T-helper 1 cell (primary cell): ENCODE measurements around the gene OSTC.
"Not testable (repeated sequence)": the region's sequence is repeated elsewhere in the genome, so short reads cannot be mapped to it uniquely, and the experiment has no call there.

Experiments used
- DNase-seq, 5 donors: peaks; one replicate each; pipeline ENCODE4 v3.0.0-alpha.2; 2012 to 2020

The OSTC gene

GRCh38 chr4:108649863-108650211 is 562 bp upstream of the OSTC start:
- no peak for DNase-seq

GRCh38 chr4:108651014-108651791 is 804 bp downstream of the OSTC start:
- peak in 1 of 5 donors; percentile 2 for DNase-seq

GRCh38 chr4:108662629-108663028 is 12.2 kb downstream of the OSTC start:
- no peak for DNase-seq

GRCh38 chr4:108674356-108674977 is 24.1 kb downstream of the OSTC start:
- no peak for DNase-seq

GRCh38 chr4:108681321-108681809 is 31.0 kb downstream of the OSTC start:
- no peak for DNase-seq

GRCh38 chr4:108683479-108683878 is 33.1 kb downstream of the OSTC start:
- peak in 1 of 5 donors; percentile 4 for DNase-seq

GRCh38 chr4:108685036-108685686 is 34.8 kb downstream of the OSTC start:
- DNase-seq: no peak

- no peak for DNase-seq
Observed at GRCh38 chr4:108690738-108691137, 40.3 kb downstream of the OSTC start.

GRCh38 chr4:108693211-108693610 is 42.8 kb downstream of the OSTC start:
- no peak for DNase-seq

- DNase-seq: no peak
Observed at GRCh38 chr4:108693819-108694218, 43.4 kb downstream of the OSTC start.

GRCh38 chr4:108694423-108694822 is 44.0 kb downstream of the OSTC start:
- DNase-seq: no peak

GRCh38 chr4:108695062-108695461 is 44.7 kb downstream of the OSTC start:
- no peak for DNase-seq

GRCh38 chr4:108696160-108696559 is 45.8 kb downstream of the OSTC start:
- DNase-seq: no peak

- no peak for DNase-seq
Observed at GRCh38 chr4:108700081-108700757, 49.8 kb downstream of the OSTC start.

- peak in 1 of 5 donors; percentile 11 for DNase-seq
Observed at GRCh38 chr4:108702960-108703359, 52.6 kb downstream of the OSTC start.

- no peak for DNase-seq
Observed at GRCh38 chr4:108703370-108703769, 53.0 kb downstream of the OSTC start.

GRCh38 chr4:108703966-108704365 is 53.6 kb downstream of the OSTC start:
- no peak for DNase-seq

GRCh38 chr4:108706289-108706688 is 55.9 kb downstream of the OSTC start:
- no peak for DNase-seq

- no peak for DNase-seq
Observed at GRCh38 chr4:108709234-108709633, 58.8 kb downstream of the OSTC start.

- no peak for DNase-seq
Observed at GRCh38 chr4:108709722-108710121, 59.3 kb downstream of the OSTC start.

- DNase-seq: not testable (repeated sequence)
Observed at GRCh38 chr4:108710578-108710977, 60.2 kb downstream of the OSTC start.

- DNase-seq: no peak
Observed at GRCh38 chr4:108714880-108715279, 64.5 kb downstream of the OSTC start.

GRCh38 chr4:108716340-108716739 is 65.9 kb downstream of the OSTC start:
- no peak for DNase-seq
